Measurements from ENCODE around the gene LEMD2. TPM values are rescaled to one million over a fixed set of nuclear protein-coding genes. Genes with fewer than 3 reads are reported as not detected.

Gene LEMD2
- polyA plus RNA-seq, 1 donor: 33.2 TPM

GRCh38 chr6:33756211-33756954 is 32.5 kb downstream of the LEMD2 start:
- DNase-seq (ENCODE audit: low read depth): no peak

GRCh38 chr6:33755070-33755869 is 33.7 kb downstream of the LEMD2 start:
- DNase-seq (ENCODE audit: low read depth): no peak

GRCh38 chr6:33754222-33754621 is 34.7 kb downstream of the LEMD2 start:
- DNase-seq (ENCODE audit: low read depth): no peak

- DNase-seq (ENCODE audit: low read depth): no peak
Measured at GRCh38 chr6:33752646-33753015, 36.3 kb downstream of the LEMD2 start.

- DNase-seq (ENCODE audit: low read depth): no peak
Measured at GRCh38 chr6:33751771-33752645, 36.9 kb downstream of the LEMD2 start.

GRCh38 chr6:33750244-33750991 is 38.5 kb downstream of the LEMD2 start:
- no peak for DNase-seq (ENCODE audit: low read depth)

- no peak for DNase-seq (ENCODE audit: low read depth)
Measured at GRCh38 chr6:33749401-33749800, 39.5 kb downstream of the LEMD2 start.

- DNase-seq (ENCODE audit: low read depth): no peak
Measured at GRCh38 chr6:33748841-33749240, 40.1 kb downstream of the LEMD2 start.

- DNase-seq (ENCODE audit: low read depth): no peak
Measured at GRCh38 chr6:33747823-33748222, 41.1 kb downstream of the LEMD2 start.

GRCh38 chr6:33746651-33747100 is 42.3 kb downstream of the LEMD2 start, which contains the start of gene IP6K3:
Gene IP6K3, minus strand, starts transcription at chr6:33746905. Its CDS starts 11,429 bp downstream, at chr6:33735476.
- no peak for DNase-seq (ENCODE audit: low read depth)

GRCh38 chr6:33746036-33746600 is 42.8 kb downstream of the LEMD2 start:
- DNase-seq (ENCODE audit: low read depth): no peak

GRCh38 chr6:33745548-33745947 is 43.4 kb downstream of the LEMD2 start:
- no peak for DNase-seq (ENCODE audit: low read depth)

GRCh38 chr6:33744895-33745546 is 43.9 kb downstream of the LEMD2 start:
- DNase-seq (ENCODE audit: low read depth): no peak

- no peak for DNase-seq (ENCODE audit: low read depth)
Measured at GRCh38 chr6:33744001-33744848, 44.7 kb downstream of the LEMD2 start.

GRCh38 chr6:33742837-33743236 is 46.1 kb downstream of the LEMD2 start:
- DNase-seq (ENCODE audit: low read depth): no peak

- DNase-seq (ENCODE audit: low read depth): no peak
Measured at GRCh38 chr6:33742092-33742491, 46.8 kb downstream of the LEMD2 start.

GRCh38 chr6:33740794-33741193 is 48.1 kb downstream of the LEMD2 start:
- DNase-seq (ENCODE audit: low read depth): no peak

- DNase-seq (ENCODE audit: low read depth): no peak
Measured at GRCh38 chr6:33740204-33740608, 48.7 kb downstream of the LEMD2 start.

- DNase-seq (ENCODE audit: low read depth): no peak
Measured at GRCh38 chr6:33739571-33739970, 49.4 kb downstream of the LEMD2 start.
